GM19025 (cell line): ENCODE data around the gene HDAC9.

Source experiments
- ATAC-seq: cut with Tn5 transposase; IDR thresholded peaks from one replicate; pipeline ENCODE4 v1.9.1; 2021; ENCODE audit warnings: mild to moderate bottlenecking, low read depth, moderate library complexity; ENCODE audit not compliant: unreplicated experiment

HDAC9 gene

DNA sequence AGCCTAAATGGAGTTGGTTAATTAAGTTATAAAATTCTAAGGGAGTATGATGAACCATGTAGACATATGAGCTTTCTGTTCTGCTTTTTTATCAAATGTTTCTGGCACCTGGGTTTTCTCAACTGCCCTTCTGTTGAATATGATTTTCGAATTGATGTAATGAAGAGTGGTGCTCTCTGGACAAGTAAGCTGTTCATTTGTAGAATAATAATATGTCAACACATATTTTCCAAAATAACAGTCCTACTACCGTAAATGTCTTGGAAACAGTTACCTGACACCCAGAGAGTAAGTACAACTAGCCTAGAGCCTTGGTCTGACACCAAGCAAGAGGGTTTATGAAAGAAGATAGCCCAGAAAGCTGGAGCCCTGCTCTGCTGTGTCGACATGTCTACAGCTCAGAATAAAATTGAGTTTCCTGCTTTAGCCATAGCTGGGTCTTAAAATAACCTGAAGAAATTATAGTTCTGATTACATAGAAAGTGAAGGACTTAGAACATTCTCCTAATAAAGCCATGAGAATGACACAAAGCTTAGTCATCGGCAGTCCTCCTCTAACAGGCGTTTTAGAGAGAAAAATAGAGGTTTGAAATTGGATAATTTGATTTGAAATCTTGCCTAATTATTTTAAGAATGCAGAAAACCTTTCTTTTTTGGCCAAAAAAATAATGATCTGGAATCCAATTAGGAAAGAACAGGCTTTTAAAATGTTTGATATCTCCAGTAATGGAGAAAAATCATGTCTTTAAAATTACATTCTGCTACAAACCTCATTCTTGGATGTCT, 25.1 kb downstream of the HDAC9 start:
- peak; percentile 62 for ATAC-seq

DNA sequence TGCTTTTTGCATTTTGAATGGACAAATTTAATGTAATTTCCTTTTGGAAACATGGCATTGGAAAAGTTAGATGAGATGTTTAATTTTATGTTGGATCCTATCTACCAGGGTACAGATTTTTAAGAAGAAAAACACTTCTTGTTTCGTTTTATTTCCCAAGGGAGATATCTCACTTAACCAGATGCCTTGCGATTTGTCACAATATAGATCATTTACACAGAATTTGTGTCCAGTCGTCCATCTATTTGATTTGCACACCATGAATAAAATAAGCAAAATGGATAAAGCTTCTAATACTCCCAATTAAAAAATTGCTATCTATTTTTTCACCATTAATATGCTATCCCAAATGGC, 25.7 kb downstream of the HDAC9 start:
- ATAC-seq: no peak

DNA sequence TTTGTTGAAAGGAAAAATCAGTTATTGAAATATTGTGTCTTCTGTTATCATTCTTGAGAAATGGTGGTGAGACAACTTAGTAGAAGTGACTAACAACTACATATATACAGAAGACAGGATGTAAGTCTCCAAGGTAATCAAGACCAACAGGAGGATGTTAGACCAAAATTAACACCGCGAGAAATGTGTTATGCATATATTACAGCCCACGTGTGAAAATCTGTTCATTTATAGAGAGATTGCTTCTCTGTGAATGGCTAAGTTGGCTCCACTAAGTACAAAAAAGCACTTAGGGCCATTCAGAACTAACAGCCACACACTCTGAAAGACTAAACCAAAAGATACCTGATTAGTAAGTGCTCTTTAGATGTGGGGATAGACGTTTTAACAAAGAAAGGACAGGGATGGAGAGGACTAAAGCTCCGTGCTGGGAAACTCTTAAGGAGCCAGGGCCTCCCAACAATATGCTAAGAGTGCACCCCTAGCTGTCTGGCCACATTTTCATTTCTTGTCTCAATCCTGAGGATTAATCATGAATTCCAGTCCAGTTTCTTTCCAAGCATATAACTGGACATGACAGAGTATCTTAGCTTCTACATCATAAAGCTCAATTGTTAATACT, 26.5 kb downstream of the HDAC9 start:
- ATAC-seq: peak; percentile 57

DNA sequence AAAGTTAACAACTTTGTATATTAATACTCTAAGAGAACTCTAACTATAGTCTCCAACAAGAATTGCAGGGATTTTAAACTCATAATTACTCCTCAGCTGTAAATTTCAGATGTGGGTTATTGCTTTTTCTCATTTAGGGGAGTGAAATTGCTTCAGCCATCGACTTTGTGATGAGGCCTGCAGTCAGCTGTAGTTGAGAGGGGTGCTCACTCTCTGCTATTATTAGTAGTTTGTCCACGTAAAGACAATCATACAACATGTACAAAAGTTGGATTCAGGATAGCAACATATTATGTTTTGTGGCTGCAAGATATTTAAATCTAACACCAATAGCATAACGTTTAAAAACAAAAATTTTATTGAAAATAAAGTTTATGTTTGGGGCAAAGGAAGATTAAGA, 28.7 kb downstream of the HDAC9 start:
- no peak for ATAC-seq

DNA sequence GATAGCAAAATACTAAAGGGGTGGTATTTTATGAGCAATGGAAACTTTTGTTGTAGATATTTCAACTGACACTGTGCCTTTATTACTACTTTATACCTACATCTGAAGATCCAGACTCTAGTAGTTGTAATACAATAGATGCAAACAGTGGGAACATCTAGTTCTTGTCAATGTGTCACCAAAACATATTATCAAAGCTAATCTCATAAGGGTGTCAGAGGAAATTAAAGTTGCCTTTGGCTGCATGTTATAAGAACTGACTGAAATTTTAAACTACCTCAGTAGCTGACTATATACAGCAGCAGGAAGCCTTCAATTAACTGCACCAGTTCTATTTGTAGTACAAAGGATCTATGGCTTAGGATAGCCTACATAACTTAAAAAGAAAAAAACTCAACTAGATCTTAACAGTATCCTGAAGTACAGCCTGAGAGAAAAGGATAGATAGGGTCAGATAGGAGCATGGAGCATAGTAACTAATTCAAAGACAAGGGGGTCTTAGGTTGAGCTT, 30.9 kb downstream of the HDAC9 start:
- no peak for ATAC-seq

DNA sequence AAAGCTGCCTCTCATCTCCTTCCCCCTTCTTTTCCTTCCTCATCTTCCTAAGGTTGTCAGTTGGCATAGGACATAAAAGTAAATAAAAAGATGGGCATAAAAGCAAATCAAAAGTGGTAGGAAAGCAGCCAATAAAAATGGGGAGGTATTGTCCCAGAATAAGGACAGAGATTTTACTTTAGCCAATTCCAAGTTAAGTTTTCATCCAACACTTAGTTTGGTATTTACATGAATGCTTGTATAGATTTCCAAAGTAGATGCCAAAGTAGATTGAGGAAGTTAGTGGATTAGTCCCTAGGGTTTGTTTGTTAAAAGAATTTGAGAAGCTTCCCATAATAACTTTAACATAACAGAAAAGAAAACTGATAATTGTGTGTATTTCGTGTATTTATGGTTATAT, 33.7 kb downstream of the HDAC9 start:
- ATAC-seq: no peak

DNA sequence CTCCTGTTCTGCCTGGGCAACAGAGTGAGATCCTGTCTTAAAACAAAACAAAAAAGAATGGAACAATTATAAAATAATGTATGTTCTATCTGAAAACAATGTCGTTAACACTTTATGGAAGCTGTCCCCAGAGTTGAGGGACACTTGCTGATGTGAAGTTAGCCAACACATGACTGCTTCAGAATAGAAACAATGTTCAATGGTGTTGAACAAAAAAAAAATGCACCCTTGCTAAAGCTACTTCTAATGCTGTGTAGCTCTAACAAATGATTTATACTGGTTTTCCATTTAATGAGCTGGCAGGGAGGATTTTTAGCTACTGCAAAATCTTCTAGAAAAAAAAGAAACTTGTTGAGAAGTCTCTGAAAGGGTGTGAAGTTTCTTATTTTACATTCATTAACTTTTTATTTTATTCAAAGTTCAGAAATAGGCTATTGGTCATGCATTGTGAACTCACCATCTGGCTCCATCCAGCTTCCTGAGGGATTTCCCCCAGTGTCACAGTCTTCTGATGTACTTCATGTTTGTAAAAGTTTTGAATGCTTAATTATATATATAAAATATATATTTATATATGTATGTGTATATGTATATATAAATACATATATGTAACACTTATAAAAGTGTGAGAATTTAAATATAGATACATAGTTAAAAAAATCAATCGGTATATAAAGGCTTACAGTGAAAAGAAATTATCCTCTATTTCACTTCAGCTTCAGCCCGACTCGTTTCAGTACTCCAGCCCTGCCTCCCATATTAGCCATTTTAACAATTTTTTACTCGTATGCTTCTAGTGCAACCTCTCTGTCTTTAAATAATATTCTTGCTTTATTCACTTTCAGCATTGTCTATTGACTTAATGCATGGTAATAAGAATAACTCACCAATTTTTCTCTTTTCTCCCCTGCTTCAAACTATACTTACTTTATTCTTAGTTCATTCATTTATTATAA, 35.0 kb downstream of the HDAC9 start:
- peak; percentile 87 for ATAC-seq

DNA sequence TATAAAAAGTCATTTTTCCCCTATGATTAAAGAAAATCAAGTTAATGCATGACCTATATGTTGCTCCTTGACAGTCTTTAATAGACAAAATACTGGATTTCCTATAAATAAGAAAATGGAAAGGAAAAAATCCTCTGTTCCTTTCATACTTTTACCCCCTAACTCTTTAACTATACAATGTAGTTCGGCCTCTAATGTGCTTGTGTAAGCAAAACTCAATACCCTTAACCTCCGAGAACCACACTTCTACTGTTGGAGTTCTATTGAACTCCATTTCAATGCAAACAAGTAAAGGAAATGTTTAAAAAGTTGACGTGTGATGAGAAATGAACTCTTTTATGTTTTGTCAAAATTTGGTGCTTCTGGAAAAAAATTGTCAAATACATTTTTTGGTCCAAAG, 36.0 kb downstream of the HDAC9 start:
- no peak for ATAC-seq

DNA sequence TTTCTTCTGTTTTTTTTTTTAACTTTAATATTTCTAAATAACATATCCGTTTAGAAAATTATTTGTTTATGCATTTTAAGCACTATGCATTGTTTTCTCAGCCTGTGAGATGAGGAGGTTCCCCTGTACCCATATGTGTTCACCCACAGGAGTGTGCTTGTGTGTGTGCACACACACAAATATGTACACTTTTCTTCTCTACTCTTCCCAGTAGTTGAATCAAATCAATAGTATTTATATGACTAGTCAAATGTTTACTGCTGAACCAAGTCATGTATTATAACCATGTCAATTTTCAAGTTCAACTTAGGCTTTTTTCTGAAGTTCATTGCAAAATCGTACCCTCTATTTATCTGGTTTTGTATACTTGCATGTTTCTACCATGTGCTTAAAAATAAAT, 37.3 kb downstream of the HDAC9 start:
- ATAC-seq: no peak

DNA sequence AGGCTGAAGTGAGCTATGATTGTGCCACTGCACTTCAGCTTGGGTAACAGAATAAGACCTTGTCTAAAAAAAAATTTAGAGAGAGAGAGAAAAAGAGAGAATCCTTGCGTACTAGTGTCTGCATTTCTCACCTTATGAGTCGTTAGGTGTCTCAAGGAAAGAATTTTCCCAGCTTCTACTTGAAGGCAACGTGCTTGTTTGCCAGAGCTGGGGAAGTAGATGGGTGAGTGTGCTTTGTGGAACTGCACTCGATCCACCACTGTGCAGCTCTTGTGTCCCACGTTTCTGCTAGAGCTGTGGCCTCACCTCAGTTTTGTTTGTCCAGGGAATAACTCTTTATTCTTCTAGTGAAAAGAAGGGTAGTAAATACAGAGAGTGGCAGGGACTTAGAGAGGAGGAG, 38.9 kb downstream of the HDAC9 start:
- ATAC-seq: no peak

DNA sequence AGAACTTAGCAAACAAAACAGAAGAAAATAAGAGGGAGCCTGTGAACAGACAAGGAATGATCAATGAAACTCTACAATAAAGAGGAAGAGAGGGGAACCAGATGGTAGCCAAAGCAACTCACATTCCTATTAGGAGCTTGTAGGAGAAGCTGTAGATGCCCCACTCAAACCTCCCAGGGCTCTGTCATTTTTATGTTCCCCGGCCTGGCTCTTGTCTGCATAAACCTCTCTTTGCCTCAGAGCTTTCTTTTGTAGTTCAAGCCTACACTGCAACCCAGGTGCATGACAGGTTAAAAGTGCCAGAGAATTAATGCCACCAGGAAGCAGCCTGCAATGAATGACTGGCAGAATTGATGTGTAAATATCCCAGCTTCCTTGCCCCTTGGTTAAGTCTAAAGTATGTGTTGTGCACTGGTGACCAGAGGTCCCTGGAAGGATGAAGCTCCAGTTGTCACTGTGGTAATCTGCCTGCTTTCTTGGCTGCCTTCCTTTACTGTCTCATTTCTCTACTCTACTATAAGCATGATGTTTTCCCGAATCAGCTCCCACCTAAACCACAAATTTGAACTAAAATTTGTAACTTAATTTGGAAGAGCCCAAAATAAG, 40.4 kb downstream of the HDAC9 start:
- no peak for ATAC-seq

DNA sequence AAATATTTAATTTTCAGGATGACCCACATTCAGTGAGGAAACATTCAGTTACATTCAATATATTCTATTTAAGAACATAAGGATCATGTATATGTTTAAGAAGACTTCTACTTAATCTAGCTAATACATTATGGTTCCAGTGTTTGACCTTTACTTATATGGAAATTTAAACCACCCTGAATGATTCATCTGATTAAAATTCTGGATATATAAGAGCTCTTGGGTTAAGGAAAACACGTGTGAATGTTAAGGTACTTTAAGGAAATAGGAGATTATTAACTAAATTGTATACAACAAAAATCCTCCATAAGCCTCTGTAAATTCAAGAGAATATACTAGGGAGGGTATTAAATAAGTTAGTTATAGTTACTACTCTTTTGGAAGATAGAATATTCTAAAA, 40.9 kb downstream of the HDAC9 start:
- no peak for ATAC-seq

DNA sequence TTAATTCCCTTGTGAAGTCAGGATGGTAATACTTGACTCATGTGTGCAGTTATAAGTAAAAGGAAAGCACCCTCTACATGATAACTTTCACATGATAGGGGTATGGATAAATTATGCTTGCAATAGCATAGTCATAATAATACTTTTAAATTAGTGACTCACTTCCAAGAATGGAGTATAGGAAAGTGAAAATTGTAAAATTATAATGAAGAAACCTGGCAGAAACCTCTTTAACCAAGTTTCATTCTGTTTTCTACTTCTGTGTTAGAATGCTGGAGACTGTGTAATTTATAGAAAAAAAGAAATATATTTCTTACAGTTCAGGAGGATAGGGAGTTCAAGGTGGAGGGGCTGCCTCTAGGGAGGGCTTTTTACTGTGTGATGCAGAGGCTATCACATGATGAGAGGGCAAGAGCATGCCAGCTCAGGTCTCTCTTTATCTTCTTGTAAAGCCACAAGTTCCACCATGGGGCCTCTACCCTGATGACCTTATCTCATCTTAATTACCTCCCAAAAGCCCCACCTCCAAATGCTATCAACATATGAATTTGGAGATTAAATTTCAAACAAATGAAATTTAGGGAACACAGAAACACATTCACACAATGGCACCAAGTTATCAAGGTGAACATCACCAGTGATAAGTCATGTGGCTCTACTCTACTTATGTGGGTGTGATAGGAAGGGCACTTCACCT, 43.2 kb downstream of the HDAC9 start:
- ATAC-seq: peak; percentile 74

DNA sequence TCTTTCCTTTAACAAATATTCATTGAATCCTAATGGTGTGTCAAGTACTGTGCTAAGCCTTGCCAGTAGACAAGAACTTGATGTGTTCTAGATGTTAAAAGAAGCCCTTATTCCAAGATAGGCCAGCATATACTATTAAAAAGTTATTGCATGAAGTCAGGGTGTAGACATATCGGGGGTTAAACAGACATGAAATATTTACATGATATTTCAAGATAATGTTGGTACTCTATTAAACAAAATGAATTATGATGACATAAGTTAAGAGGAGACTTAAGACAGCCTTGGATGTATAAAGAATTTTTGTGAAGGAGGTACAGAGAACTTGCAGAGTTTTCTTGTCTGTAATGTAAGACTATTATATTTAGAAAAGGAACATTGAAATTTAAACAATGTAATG, 44.8 kb downstream of the HDAC9 start:
- no peak for ATAC-seq

DNA sequence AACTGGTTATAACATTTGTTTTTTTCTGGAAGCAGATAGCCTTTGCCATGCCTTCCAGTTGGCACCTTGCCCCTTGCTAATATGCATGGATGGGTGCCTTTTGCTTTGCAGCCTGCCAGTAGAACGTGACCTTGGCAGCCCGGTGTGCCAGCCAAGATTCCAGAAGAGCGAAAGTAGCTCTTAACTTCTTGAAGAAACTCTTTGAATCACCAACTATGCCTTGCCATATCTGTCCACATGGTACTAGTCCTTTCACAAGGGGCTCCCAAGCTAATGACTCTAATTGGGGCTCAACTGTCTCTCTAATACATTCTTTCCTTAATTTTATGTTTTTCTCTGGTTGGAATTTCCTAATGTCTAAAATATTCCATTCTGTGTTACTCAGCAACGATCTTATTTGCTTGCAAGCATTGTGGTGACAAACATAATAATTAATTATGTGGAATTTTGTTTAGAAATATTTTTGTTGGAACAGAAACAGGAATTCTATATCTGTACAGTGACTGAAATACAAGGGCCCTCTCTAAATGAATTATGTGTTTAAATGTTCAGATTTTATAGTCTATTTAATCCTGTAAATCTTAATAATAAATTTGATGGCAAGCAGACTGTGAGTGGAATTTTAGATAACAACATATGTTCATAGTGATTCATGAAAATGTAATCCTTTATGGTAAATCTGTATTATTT, 45.8 kb downstream of the HDAC9 start:
- no peak for ATAC-seq

DNA sequence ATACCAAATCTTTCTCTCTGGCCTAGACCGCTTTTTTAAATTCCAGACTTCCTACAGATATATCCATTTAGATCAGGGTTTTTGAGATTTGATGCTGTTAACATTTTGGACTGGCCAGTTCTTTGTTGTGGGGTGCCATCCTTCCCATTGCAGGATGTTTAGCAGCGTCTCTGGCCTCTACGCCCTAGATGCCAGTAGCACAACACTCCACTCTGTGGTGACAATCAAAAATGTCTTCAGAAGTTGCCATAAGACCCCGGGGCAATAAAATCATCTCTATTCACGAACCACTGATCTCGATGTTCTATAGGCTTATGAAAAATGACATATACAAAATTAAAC, 46.3 kb downstream of the HDAC9 start:
- no peak for ATAC-seq

DNA sequence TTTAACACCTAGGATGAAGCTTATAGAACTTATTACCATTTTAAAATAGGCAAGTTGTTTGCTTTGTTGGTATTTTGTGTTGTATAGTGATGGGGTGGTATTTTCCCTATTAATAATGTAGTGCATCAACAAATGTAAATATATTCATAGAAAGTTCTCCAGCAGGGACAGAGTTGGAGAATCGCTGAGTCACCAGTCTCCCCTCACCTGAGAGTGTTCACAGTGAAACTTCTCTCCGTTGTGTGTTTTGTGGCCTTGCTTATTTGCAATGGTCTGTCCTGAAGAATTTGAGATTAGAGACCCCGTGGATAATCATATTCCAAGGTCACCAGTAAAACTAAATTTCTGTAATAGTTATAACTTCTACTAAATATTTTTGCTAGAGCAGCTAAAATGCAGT, 51.0 kb downstream of the HDAC9 start:
- no peak for ATAC-seq

DNA sequence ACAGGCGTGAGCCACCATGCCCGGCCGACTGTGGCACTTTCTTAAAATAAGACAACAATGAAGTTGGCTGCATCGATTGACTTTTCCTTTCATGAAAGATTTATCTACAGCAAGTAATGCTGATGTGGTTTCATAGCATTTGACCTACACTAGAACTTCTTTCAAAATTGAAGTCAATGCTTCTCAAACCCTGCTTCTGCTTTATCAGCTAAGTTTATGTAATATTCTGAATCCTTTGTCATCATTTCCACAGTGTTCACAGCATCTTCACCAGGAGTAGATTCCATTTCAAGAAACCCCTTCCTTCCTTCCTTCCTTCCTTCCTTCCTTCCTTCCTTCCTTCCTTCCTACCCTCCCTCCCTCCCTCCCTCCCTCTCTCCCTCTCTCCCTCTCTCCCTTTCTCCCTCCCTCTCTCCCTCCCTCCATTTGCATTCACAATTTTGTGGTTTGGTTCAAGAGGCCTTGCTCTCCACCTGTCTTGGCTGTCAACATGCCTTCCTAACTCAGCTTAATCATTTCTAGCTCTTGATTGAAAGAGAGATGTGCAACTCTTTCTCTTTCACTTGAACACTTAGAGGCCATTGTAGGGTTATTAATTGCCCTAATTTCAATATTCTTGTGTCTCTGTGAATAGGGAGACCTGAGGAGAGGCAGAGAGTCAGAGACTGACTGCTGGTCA, 52.1 kb downstream of the HDAC9 start:
- peak; percentile 89 for ATAC-seq

DNA sequence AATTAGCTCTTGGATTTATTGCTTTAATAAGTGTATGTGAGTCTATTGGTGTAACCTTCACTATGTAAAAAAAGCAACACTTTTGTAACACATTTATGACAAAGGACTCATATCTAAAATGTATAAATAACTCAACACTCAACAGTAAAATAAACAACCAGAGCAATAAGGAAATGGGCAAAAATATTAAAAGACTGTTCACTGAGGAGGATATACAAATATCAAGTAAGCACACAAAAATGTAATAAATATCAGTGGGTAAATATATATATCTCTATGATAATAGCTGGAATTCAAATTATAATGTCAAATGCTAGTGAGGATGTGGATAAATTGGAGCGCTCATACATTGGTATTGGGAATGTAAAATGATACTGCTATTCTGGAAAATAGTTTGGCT, 53.0 kb downstream of the HDAC9 start:
- ATAC-seq: no peak
